Fibroblast of the aortic adventitia (primary cell): ENCODE measurements around the gene EML1. TPM values are rescaled to one million over a fixed set of nuclear protein-coding genes. Genes with fewer than 3 reads are reported as not detected.
A peak's percentile ranks its signal among the peaks of the same experiment; 100 is the strongest.

Experiments
- DNase-seq: peaks from one replicate; pipeline ENCODE4 v3.0.0-alpha.2; 2010; ENCODE audit warnings: low read depth
- H3K4me3 ChIP-seq: 2 replicates; pipeline ENCODE4 v1.5.1; 2011; ENCODE audit warnings: low read depth, mild to moderate bottlenecking, control low read depth, low read length, moderate library complexity
- total RNA-seq: library from RNA; depleted of rRNA; stranded (reverse); fragments of >200 nt; gene quantifications from 2 replicates; pipeline ENCODE4 v1.2.3, GENCODE V29; 2012; ENCODE audit warnings: low replicate concordance
- TF ChIP-seq, protein P1 (sequence below): IDR thresholded peaks from 2 replicates; pipeline ENCODE4 v1.5.1; 2011; ENCODE audit warnings: mild to moderate bottlenecking, low read length, control low read depth, inconsistent platforms; ENCODE audit not compliant: insufficient read depth

EML1 gene
- total RNA-seq, 1 donor, result 80.3 TPM

DNA sequence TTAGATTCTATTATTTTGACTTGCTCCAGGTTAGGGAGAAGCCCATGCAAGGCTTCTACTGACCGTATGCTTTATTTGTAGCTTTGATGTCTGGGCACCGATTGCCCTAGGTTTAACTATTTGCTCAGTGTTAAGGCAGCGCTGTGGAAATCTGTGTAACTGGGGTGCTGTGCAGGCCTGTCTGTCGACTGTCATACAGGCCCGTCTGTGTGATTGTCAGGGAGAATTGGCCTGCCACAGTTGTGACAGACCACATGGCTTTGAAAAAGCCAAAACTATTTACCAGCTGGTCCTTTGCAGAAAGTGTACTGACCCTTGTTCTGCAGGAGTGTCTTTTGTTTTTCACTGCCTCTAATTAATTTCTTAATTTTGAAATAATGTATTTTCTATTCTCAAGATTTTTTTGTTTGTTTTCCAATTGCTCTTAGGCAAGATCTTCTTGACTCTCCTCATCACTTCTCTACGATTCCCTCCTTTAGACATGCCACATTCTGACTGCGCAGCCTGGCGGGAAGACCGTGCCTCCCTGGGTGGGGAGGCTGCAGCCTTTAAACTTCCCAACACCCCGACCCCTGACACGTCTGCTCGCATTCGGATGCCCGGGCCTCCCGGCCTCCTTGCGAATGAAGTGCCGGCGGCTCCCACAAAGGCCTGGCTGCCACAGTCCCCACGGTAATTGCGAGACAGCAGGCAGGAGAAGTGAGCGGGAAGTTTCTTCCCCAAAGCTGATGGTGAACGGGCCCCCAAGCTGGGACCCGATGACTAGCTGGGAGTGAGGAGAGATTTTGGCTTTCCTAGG, 173.0 kb downstream of the EML1 start:
- no peak for DNase-seq
- no peak overlapping the region for H3K4me3 ChIP-seq
- TF ChIP-seq, protein P1, sequence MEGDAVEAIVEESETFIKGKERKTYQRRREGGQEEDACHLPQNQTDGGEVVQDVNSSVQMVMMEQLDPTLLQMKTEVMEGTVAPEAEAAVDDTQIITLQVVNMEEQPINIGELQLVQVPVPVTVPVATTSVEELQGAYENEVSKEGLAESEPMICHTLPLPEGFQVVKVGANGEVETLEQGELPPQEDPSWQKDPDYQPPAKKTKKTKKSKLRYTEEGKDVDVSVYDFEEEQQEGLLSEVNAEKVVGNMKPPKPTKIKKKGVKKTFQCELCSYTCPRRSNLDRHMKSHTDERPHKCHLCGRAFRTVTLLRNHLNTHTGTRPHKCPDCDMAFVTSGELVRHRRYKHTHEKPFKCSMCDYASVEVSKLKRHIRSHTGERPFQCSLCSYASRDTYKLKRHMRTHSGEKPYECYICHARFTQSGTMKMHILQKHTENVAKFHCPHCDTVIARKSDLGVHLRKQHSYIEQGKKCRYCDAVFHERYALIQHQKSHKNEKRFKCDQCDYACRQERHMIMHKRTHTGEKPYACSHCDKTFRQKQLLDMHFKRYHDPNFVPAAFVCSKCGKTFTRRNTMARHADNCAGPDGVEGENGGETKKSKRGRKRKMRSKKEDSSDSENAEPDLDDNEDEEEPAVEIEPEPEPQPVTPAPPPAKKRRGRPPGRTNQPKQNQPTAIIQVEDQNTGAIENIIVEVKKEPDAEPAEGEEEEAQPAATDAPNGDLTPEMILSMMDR, result no peak

DNA sequence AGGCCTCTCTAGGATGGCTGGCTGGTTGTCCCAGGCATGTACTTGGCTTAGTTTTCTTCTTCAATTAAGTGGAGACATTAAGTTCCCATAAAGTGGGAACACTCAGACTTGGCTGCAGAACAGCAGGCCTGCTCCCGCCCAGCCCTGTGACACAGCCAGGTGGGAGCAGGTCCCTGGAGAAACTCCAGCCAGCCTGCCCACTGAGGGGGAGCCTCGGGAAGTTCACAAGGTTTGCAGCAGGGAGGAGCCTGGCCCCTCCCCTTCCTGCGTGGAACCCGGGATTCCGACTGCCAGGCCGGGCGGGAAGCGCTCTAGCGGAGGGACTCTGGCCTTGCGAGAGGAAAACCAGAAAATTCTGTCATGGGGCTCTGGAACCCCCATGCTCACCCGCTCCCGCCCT, 173.7 kb downstream of the EML1 start:
- TF ChIP-seq, protein P1, result no peak
- DNase-seq, result no peak
- no peak overlapping the region for H3K4me3 ChIP-seq

DNA sequence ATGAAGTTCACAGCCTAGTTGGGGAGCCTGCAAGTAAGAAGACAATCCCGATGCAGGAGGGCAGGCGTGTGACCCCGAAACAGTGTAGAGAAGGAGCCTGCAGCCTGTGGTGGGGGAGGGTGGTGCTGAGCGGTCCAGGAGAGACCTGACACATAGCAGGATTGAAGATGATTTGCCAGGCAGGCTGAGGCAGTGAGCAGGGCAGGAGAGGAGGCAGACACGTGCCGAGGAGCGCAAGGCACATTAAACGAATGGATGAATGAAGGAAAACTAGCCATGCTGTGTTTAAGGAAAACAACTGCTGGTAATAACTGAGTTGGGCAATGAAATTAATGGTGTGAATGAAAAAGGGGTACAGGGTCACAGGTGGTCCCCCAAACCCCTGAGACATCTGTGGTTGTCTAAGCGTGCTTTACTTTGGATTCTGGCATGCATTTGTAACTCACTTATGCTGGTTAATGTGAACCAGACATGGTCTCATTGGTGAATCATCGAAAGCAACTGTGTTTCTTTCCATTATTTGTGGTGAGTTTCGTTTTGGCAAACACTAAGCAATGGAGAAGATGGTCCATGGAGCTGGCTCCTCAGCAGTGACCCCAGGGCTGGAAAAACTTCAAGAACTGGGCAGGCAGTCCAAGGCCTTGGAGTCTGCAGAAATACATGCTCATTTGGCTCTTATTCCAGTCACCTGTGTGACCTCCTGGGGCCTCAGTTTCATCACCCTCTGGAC, 175.1 kb downstream of the EML1 start:
- no peak overlapping the region for H3K4me3 ChIP-seq
- TF ChIP-seq, protein P1, result no peak
- DNase-seq, result peak; percentile 90

DNA sequence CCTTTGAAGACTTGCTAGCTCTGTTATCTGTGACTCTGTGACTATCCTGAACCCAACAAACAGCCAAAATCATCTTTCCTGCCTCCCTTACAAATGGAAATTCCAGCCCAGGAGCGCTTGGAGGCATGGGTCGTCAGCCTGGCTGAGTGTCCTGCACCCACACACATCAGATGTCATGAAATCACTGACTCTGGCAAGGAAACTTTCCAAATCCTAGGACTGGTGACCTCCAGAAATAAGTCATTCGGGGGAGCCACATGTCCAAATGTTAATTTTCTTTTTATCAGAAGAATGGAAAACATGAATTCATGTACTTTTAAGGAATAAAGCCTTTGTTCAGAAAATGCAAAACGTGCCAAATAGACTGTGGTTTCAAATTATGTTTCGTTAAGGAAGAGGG, 175.7 kb downstream of the EML1 start:
- H3K4me3 ChIP-seq, result no peak overlapping the region
- DNase-seq, result peak; percentile 64
- TF ChIP-seq, protein P1, result no peak

DNA sequence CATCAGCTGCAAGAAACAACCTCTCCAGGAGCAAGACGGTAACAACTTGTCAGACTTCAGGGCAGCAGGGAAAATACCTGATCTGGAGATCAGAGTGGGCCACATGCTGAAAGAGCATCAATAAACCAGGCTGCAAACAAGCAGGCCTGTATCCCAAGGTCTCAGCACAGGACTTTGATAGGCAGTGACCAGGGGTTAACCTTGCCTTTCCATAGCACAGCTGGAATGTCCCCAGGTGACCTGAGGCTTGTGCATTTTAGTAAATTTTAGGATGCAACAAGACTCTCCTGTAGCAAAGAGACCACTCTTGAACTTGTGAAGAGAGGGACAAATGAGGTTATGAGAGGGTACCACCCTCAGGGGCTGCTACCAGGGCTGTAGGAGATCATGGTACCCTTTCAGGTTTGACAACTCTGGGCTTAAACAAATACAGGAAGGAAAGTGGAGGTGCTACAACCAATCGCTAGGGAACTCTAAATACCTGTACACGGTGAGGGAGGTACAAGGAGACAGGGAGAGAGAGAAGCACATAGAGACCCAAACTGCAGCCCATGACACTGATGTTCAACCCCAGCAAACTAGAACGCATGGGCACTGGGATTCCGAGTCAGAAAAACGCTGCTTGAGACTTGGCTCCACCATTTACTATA, 176.6 kb downstream of the EML1 start:
- no peak overlapping the region for H3K4me3 ChIP-seq
- DNase-seq, result no peak
- TF ChIP-seq, protein P1, result no peak

DNA sequence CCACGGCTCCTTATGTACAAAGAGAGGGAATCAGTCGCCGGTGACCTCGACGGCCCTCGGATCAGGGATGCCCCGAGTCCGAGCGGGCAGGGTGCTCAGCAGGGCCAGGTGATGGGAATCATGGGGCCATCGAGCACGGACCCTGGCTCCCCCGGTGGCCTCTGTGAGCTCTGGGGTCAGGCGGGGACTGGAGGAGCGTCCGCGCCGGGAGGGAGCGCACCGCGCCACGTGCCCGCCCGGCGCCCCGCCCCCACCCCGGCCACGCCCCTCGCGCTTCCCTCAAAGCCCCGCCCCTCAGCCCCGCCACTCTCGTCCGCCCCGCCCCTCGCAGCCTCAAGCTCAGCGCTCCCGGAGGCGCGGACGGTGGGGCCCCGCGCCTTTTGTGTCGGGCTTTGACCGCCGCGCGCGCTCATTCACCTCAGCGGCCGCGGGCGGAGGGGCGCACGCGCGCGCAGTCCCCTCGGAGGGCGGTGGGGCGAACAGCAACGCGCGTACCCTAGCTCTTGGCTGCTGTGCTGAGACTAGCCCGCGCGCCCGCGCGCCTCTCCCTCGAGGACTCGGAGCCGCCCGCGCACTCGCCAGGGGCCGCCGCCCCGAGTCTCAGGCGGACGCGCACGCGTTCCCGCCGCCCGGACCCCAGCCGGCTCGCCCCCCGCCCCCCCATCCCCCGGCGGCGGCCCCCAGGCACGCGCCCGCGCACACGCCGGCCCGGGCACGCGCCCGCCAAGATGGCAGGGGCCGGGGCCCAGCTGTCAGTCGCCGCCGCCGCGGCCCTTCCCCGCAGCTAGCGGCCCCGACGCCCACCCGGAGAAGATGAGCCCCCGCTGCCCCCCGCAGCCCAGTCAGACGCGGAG, 178.1 kb downstream of the EML1 start:
- TF ChIP-seq, protein P1, result no peak
- H3K4me3 ChIP-seq, result peak overlapping the region; percentile 86
- peak; percentile 76 for DNase-seq
